GM18498 (cell line): ENCODE data around the gene DEDD.

Experiments
- ATAC-seq: cut with Tn5 transposase; IDR thresholded peaks from one replicate; pipeline ENCODE4 v1.9.1; 2021; ENCODE audit warnings: mild to moderate bottlenecking, moderate library complexity; ENCODE audit not compliant: unreplicated experiment

Gene DEDD

GRCh38 chr1:161096015-161096414 lies 36.5 kb downstream of the DEDD start:
- ATAC-seq, result no peak

GRCh38 chr1:161095230-161095629 lies 37.2 kb downstream of the DEDD start:
- no peak for ATAC-seq

GRCh38 chr1:161094481-161094880 lies 38.0 kb downstream of the DEDD start:
- no peak for ATAC-seq

GRCh38 chr1:161092621-161093028 lies 39.8 kb downstream of the DEDD start:
- ATAC-seq, result no peak

- no peak for ATAC-seq
These were observed 40.5 kb downstream of the DEDD start for GRCh38 chr1:161091796-161092507.

- no peak for ATAC-seq
These were observed 41.4 kb downstream of the DEDD start for GRCh38 chr1:161091093-161091492.

- no peak for ATAC-seq
These were observed 41.9 kb downstream of the DEDD start for GRCh38 chr1:161090617-161091016.

GRCh38 chr1:161089938-161090337 lies 42.5 kb downstream of the DEDD start:
- no peak for ATAC-seq

GRCh38 chr1:161089251-161089924 lies 43.1 kb downstream of the DEDD start, which contains the start of gene NECTIN4:
NECTIN4 (minus strand) TSS chr1:161089558; CDS start chr1:161089296, 262 bp downstream.
- ATAC-seq, result no peak

GRCh38 chr1:161088587-161089110 lies 43.8 kb downstream of the DEDD start:
- no peak for ATAC-seq

- ATAC-seq, result no peak
These were observed 46.0 kb downstream of the DEDD start for GRCh38 chr1:161086457-161086856.

GRCh38 chr1:161085165-161085564 lies 47.3 kb downstream of the DEDD start:
- ATAC-seq, result no peak

GRCh38 chr1:161084597-161084988 lies 47.9 kb downstream of the DEDD start:
- ATAC-seq, result no peak

GRCh38 chr1:161083748-161084596 lies 48.5 kb downstream of the DEDD start:
- ATAC-seq, result no peak

- ATAC-seq, result no peak
These were observed 49.3 kb downstream of the DEDD start for GRCh38 chr1:161082996-161083747.

GRCh38 chr1:161082483-161082882 lies 50.0 kb downstream of the DEDD start:
- no peak for ATAC-seq

GRCh38 chr1:161081519-161081918 lies 50.9 kb downstream of the DEDD start:
- no peak for ATAC-seq

- ATAC-seq, result no peak
These were observed 51.7 kb downstream of the DEDD start for GRCh38 chr1:161080441-161081405.

GRCh38 chr1:161079436-161080110 lies 52.9 kb downstream of the DEDD start:
- ATAC-seq, result no peak
